ENCODE results near the gene TMEM151A. TPM values are rescaled to one million over a fixed set of nuclear protein-coding genes. Genes with fewer than 3 reads are reported as not detected.

TMEM151A gene
- total RNA-seq, 1 experiment from 2014 or later, result 0.56 TPM

DNA sequence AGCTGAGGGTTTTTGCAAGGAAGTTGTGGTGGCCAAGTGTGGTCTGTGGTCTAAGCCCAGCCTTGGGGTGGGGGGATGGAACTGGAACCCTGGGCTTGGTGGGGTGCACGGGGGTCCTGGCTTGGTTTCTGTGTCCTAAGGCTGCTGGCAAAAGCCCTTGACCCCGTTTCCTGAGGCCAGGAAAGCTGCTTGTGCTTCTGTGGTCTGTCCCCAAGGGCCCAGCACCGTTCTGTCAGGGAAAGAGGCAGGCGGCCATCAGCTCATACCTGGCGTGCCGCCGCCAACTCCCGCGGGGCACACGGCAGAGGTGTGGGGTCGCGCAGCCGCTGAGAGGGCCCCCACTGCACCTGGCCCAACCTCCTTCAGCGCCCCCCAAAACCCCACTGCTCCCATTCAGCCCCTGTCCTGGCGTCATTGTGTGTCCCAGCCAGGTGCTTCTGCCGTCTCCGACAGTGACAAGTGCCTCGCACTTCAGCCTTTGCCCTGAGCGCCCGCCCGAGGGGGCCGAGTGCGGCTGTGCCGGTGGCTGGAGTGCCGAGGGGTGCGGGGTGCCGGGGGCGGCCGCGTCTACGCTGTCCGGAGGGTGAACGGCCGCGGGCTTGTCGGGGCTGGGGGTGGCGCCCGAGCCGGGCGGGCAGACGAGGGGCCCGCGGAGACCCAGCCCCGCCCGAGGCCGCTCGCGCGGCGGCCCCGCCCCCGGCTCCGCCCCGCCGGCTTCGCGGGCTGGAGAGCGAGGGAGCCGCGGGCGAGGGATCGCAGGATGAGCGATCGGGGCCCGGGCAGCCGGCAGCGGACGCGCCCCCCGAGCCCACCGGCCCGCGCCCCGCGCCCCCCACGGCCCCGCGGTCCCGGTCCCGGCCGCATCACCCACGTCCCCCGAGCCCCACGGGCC is 14.0 kb upstream of the TMEM151A start, which contains the start of gene CNIH2:
Gene CNIH2 (plus strand): TSS at position 705 of the 892 bp plus-strand sequence. CDS start 282 bp downstream, outside the sequence.
- H3K36me3 ChIP-seq, result peaks cover 25% of the 10 kb centered on the region
- no peaks in the 10 kb centered on the region for H3K27me3 ChIP-seq
- no peaks in the 10 kb centered on the region for H3K9me3 ChIP-seq
- DNase-seq, result no peak
- no peak within 1 kb of the TSS for H3K4me3 ChIP-seq

DNA sequence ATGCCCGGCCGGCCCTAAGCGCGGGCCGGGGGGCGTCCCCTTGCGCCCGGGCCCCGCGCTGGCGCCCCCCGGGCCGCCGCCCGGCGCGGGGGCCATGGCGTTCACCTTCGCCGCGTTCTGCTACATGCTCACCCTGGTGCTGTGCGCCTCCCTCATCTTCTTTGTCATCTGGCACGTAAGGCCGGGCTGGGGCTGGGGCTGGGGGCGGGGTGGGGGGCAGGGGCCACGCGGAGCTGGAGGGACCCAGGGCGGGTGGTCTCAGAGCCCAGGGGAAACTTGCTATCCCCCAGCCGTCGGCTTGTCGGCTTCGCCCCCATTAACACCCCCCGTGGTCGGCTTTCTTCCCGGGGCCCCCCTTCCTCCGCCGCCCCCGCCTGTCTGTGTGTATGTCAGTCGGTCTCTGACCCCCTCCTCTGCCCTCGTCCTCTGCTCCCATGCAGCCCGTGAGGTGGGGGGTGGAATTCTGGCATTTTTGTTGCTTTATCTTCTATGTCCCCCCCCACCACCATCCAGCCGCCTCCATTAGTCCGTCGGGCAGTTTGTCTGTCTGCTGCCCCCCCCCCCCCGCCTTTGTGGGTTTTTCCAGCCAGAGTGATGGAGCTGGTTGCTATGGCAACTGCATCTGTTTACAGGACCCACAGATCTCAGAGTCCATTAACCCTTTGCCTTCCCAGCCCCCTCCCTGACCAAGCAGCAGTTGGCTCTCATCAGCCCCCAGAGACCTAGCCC is 13.2 kb upstream of the TMEM151A start:
- H3K9me3 ChIP-seq, result no peaks in the 10 kb centered on the region
- no peak for DNase-seq
- no peak overlapping the region for H3K4me3 ChIP-seq
- no peaks in the 10 kb centered on the region for H3K27me3 ChIP-seq
- peaks cover 17% of the 10 kb centered on the region for H3K36me3 ChIP-seq

DNA sequence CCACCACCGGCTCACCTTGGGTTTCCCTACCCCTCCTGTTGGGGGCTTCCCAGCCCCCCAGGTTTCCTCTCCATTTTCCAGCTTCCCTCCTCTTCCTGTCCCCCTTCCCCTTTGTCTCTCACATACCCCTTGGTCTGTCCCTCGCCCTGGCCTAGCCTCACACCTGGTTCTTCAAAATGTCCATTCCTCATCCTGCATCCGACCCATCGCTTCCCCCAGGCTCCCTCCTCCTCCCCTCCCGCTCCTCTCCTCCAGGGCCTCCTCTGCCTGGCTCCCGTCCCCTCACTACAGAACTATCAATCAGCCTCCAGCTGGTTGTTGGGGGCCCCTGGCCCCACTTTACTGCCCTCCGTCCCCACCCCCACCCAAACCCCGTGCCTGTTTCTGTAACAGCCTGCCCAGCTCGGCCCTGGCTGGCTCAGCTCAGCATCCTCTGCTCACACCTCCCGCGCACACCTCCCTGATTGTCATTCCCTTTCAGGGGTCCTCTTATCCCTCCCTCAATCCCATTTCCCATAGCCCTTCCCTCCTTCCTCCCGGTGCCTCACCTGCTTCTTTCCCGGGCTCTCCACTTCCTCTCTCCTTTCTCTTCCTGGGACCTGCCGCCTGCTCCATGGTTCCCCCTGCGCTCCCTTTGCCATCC is 12.5 kb upstream of the TMEM151A start:
- Histone ChIP-seq H3K9me3 (no peaks in the 10 kb centered on the region), H3K36me3 (peaks cover 11% of the 10 kb centered on the region), H3K27me3 (no peaks in the 10 kb centered on the region), H3K4me3 (no peak overlapping the region)
- no peak for DNase-seq

DNA sequence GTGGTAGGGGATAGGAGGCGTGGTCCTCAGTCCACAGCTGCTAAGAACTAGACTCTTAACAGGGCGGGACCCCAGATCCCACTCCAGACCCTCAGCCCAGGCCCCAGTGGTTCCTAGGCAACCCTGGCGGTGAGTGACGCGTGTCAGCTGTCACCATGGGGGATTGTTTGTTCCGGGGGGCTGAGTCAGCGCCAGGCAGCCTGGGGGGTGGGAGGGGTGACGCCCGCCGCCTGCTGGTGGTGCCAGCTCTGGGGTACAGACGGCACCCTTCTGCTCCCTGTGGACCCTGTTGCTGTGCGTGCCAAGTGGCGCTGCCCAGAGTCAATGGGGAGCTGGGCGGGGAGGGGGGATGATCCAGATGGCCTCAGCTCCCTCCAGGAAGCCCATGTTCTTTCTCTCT is 11.3 kb upstream of the TMEM151A start:
- no peaks in the 10 kb centered on the region for H3K9me3 ChIP-seq
- peaks cover 7% of the 10 kb centered on the region for H3K36me3 ChIP-seq
- DNase-seq, result no peak
- H3K4me3 ChIP-seq, result no peak overlapping the region
- no peaks in the 10 kb centered on the region for H3K27me3 ChIP-seq

DNA sequence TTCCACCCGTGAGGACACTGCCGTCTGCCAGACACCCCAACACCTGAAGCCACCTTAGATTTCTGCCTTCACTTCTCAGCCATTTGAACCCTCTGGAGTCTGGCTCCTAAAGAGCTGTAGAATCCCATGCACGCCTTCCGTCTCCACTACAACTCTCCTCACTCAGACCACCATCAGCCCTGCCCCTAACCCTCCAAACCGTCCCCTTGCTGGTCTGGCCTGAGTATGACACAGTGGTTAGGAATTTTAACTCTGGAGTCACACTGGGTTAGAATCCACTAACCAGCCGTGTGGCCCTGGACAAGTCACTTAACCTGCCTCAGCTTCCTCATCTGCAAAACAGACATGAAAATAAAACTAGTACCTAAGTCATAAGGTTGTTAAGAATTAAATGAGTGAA is 10.7 kb upstream of the TMEM151A start:
- Histone ChIP-seq H3K4me3 (no peak overlapping the region), H3K9me3 (no peaks in the 10 kb centered on the region), H3K27me3 (no peaks in the 10 kb centered on the region), H3K36me3 (peaks cover 5% of the 10 kb centered on the region)
- no peak for DNase-seq

DNA sequence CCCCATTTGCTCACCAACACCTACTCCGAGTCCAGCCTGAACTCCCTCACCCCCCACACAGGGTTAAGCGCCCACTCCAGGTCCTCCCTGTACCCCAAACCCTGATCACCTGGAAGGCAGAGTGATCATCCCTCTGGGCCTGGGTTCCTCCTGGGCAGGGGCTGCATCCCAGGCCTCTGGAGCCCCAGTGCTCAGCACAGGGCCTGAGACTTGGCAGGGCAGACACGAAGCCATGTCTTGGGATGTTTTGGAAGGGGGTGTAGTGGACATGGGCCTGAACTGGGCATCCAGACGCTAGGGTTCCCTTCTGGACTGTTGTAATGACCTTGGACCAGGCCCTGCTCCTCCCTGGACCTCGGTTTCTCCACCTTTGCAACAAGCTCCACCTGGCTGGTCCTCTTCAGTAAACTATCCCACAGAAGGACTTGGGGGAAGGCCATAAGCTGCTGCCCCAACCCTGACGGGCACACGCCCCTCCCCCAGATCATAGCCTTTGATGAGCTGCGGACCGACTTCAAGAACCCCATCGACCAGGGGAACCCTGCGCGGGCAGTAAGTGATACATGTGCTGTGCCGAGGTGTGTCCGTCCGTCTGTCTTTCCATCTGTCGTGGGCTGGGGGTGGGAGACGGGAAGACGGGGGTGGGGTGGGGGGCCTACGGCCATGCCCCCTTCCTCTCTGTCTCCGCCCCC is 9.8 kb upstream of the TMEM151A start:
- no peaks in the 10 kb centered on the region for H3K27me3 ChIP-seq
- DNase-seq, result no peak
- H3K4me3 ChIP-seq, result no peak overlapping the region
- no peaks in the 10 kb centered on the region for H3K9me3 ChIP-seq
- H3K36me3 ChIP-seq, result peaks cover 8% of the 10 kb centered on the region

DNA sequence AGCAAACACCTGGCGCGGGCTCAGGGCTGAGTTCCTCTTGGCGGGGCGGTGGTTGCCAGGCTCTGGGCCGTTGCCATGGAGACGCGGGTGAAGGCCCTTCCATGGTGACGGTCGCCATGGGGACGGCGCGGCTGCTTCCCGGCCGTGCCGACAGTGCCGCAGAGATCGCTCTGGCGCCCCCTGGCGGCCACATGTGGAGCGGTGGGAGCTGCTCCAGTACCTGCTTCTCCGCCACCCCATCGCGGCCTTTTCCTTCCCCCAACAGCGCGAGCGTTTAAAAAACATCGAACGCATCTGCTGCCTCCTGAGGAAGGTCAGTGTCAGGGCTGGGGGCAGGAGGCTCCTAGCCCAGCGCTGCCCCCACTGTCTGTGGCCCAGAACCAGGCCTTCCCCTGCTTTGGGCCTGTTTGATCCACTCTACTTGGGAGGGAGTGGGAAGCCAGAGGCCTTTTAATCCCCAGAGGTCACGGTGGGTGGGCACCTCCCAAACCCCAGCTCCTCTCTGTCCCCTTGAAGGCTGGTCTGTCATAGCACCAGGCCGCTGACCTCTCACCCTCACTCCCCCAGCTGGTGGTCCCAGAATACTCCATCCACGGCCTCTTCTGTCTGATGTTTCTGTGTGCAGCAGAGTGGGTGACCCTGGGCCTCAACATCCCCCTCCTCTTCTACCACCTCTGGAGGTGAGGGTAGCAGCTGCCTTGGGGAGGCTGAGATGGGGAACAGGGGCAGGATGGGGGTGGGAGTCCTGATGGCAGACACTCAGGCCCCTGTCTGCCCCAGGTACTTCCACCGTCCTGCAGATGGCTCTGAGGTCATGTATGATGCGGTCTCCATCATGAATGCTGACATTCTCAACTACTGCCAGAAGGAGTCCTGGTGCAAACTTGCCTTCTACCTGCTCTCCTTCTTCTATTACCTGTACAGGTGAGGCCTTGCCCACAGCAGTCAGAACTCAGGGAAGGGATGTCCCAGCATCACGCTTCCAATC is 8.9 kb upstream of the TMEM151A start:
- peak; percentile 92 for DNase-seq
- Histone ChIP-seq H3K9me3 (no peaks in the 10 kb centered on the region), H3K36me3 (peaks cover 8% of the 10 kb centered on the region), H3K4me3 (no peak overlapping the region), H3K27me3 (no peaks in the 10 kb centered on the region)

DNA sequence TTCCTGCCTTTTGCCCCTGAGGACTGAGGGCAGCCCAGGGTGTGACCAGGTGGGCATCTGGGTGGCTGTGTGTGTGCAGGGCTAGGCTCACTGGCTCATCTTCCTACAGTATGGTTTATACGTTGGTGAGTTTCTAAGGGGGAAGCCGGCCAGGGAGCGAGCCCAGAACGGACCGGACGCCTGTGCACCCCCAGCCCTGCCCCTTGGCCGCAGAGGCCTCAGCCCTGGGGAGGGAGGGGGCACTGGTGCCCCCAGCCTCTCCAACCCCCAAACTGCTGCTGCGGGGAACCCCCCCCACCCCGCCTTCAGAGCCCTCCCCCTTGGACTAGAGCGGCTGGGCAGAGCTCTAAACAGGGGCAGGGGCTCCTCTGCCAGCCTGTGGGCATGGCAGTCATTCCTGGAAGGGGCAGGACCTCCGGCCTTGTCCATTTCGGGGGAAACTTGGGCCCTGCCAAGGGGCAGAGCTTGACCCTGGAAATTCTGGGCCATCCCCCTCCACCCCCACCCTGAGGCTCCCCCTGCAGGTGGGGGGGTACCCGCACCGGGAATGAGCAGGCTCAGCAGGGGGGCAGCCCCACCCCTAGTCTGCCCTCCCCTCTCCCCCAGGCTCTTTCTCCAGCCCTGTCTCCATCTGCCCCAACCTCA is 8.1 kb upstream of the TMEM151A start:
- no peaks in the 10 kb centered on the region for H3K9me3 ChIP-seq
- H3K36me3 ChIP-seq, result peaks cover 8% of the 10 kb centered on the region
- no peaks in the 10 kb centered on the region for H3K27me3 ChIP-seq
- DNase-seq, result no peak
- no peak overlapping the region for H3K4me3 ChIP-seq

DNA sequence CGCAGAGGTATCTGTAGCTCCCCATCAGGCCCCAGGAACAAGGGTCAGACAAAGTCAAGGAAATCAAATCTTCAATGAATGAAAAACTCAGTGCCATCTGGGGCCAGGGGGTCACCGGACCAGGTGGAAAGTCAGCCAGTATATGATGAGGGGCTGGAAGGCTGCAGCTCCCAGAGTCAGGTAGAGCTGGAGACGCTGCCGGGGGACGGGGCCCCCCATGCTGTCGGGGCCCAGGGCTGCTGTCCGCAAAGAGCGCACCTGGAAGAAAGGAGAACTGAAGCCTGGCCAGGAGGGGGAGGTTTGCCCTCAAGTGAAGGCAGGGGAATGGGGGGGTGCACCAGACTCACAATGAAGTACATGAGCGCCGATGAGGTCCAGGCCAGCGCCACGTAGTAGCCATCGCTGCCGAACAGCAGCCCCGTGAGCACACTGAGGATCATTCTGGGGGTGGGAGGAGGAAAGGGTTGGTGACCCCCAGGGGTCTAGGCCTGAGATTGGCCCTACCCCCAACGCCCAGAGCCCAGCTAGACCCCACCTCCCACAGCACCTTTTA is 7.1 kb upstream of the TMEM151A start:
- no peaks in the 10 kb centered on the region for H3K27me3 ChIP-seq
- no peak for DNase-seq
- no peaks in the 10 kb centered on the region for H3K9me3 ChIP-seq
- peaks cover 8% of the 10 kb centered on the region for H3K36me3 ChIP-seq
- H3K4me3 ChIP-seq, result no peak overlapping the region

DNA sequence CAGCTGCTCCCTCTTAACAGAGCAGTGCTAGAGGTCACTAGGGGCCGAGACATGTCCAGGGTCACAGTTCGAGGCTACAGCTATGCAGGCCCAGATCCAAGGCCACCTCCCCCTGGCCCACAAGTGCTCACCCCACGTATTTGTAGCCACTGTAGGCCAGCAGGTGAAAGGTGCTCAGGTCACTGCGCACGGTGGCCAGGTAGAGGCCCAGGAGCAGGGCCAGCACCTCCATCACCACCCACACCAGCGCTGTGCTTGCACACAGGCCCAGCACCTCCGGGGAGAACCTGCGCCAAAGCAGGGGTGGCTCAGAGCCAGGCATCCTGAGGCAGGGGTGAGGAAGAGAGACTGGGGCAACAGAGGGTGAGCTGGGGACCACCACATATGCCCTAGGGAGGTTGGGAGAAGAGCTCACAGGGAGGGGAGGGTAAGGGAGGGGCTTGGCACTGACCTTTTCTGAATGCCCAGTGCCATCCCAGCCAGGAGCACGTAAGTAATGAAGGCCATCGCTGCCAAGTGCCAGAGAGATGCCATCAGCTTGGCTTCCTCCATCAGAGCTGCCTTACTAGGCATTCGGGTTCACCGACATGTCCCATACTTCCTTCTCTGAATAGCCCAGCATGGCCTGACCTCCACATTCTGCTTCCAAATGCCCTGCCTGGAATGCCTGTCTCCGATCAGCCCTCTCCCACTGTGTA is 6.3 kb upstream of the TMEM151A start:
- no peaks in the 10 kb centered on the region for H3K9me3 ChIP-seq
- H3K36me3 ChIP-seq, result peaks cover 8% of the 10 kb centered on the region
- no peak overlapping the region for H3K4me3 ChIP-seq
- no peaks in the 10 kb centered on the region for H3K27me3 ChIP-seq
- DNase-seq, result no peak

DNA sequence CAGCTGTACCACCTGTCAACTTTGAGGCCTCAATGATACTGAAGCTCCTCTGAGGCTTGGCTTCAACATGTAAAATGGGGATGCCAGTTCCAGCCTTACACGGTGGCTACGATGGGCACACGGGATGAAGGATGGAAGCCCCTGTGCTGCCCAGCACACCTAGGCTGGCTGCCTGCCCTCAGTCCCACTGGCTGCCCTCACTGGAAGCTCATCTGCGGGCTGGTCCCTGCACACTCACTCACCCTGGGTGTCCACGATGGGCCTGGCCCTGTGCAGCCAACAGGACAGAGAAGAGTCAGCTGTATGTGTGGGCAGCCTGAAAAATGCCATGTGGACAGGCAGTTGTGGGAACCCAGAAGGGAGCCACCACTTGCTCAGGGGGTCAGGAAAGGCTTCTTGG is 5.0 kb upstream of the TMEM151A start:
- H3K4me3 ChIP-seq, result no peak overlapping the region
- H3K27me3 ChIP-seq, result peaks cover 8% of the 10 kb centered on the region
- H3K9me3 ChIP-seq, result no peaks in the 10 kb centered on the region
- no peak for DNase-seq
- peaks cover 8% of the 10 kb centered on the region for H3K36me3 ChIP-seq

DNA sequence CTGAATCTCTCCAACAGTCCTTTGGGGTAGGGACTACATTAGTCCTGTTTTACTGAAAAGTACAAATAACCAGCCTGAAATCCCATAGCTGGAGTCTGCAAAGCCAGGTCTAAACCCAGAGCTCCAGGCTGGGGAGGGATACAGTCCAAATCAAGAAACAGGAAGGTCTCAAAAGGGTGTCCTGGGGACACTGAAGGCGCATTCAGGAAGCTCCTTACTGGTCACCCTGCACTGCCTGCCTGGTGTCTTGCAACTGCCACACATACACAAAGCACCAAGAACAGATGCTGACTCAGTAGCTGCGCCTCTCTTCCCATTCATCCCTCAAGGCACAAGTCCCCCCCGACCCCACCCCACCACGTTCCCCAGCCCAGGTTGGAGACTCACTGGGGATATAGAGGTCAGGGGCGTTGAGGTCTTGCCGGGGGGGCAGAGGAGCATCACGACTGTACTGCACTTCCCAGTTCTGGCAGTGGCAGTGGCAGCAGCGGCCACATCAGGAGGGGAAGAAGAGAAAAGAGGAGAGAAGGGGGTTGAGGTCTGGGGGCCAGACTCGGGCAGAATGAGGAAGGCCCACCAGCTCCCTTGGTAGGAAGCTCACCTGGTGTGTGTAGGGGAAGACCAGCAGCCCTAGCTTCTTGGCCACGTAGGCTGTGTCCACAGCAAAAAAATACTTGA is 4.3 kb upstream of the TMEM151A start:
- peaks cover 13% of the 10 kb centered on the region for H3K27me3 ChIP-seq
- H3K4me3 ChIP-seq, result peak overlapping the region; percentile 77; the same call in 1 of the 2 replicates
- DNase-seq, result no peak
- H3K36me3 ChIP-seq, result peaks cover 8% of the 10 kb centered on the region
- no peaks in the 10 kb centered on the region for H3K9me3 ChIP-seq

DNA sequence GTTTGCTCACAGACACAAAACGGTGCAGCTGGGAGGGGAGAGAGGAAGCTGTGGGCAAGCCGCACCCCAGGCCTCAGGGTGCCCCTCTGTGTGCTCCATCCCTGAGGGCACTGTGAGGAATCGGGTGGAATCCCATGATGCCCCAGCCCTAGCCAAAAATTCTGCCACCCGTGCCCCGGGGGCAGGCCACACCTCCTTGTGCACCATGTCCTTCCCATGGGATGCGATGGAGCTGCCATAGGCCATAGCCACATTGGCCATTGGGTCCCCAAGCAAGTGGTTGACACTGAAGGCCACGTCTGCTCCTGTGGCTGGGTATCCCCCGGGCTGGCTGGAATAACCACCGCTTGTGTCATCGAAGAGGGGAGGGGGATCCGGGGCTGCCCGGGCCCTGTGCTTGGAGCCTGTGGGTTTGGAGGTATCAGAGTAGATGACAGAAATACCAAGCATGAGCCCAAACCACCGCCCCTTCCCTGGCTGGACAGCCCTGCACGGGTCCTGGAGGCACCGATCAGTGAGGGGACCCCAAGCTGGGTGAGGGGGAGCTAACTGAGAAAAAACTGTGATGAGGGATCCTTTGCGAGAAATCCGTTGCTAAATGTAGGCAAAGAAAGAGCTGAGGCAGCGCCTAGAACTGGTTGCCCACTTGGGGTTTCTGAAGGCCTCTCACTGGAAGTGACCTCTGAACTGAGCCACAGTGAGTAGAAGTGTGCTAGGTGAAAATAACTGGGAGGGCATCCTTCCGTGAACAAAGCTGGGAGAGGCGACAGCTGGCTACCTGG is 3.6 kb upstream of the TMEM151A start:
- no peak for DNase-seq

More for the DNA sequence above, 3.6 kb upstream of the TMEM151A start:
- peak overlapping the region; percentile 77 for H3K4me3 ChIP-seq
- H3K27me3 ChIP-seq, result peaks cover 17% of the 10 kb centered on the region
- H3K36me3 ChIP-seq, result peaks cover 8% of the 10 kb centered on the region
- no peaks in the 10 kb centered on the region for H3K9me3 ChIP-seq

Data from MG63 (cell line).